AG10803 (cell line): ENCODE measurements around the gene CRYBB1.

ENCODE experiments used
- DNase-seq: peaks from one replicate; pipeline ENCODE4 v3.0.0; 2010; ENCODE audit warnings: low read depth
- H3K4me3 ChIP-seq: 2 replicates; pipeline ENCODE4 v1.5.1; 2011; ENCODE audit warnings: mild to moderate bottlenecking, low read length, control low read depth
- TF ChIP-seq, protein P1 (sequence below): conservative IDR thresholded peaks from 2 replicates; pipeline ENCODE4 v1.5.1; 2011; ENCODE audit warnings: mild to moderate bottlenecking, low read length, control low read depth, inconsistent platforms

Gene CRYBB1

DNA sequence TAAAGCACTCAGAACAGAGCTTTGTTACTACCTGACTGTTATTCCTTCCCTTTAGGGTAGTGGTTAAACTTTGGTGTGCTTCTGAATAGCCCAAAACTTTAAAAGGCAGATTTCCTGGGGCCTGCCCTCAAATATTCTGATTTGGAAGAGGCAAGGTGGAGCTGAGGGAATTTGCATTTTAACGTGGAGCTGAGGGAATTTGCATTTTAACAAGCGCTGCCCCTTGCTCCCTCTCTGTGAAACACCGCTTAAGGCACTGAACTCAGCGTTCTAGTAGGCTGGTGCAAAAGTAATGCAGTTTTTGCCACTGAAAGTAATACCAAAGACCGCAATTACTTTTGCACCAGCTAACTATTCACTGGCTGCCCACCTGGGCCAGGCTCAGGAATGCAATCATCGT is 62.9 kb downstream of the CRYBB1 start:
- TF ChIP-seq, protein P1, sequence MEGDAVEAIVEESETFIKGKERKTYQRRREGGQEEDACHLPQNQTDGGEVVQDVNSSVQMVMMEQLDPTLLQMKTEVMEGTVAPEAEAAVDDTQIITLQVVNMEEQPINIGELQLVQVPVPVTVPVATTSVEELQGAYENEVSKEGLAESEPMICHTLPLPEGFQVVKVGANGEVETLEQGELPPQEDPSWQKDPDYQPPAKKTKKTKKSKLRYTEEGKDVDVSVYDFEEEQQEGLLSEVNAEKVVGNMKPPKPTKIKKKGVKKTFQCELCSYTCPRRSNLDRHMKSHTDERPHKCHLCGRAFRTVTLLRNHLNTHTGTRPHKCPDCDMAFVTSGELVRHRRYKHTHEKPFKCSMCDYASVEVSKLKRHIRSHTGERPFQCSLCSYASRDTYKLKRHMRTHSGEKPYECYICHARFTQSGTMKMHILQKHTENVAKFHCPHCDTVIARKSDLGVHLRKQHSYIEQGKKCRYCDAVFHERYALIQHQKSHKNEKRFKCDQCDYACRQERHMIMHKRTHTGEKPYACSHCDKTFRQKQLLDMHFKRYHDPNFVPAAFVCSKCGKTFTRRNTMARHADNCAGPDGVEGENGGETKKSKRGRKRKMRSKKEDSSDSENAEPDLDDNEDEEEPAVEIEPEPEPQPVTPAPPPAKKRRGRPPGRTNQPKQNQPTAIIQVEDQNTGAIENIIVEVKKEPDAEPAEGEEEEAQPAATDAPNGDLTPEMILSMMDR, result no peak
- no peak for DNase-seq
- H3K4me3 ChIP-seq, result no peak overlapping the region

DNA sequence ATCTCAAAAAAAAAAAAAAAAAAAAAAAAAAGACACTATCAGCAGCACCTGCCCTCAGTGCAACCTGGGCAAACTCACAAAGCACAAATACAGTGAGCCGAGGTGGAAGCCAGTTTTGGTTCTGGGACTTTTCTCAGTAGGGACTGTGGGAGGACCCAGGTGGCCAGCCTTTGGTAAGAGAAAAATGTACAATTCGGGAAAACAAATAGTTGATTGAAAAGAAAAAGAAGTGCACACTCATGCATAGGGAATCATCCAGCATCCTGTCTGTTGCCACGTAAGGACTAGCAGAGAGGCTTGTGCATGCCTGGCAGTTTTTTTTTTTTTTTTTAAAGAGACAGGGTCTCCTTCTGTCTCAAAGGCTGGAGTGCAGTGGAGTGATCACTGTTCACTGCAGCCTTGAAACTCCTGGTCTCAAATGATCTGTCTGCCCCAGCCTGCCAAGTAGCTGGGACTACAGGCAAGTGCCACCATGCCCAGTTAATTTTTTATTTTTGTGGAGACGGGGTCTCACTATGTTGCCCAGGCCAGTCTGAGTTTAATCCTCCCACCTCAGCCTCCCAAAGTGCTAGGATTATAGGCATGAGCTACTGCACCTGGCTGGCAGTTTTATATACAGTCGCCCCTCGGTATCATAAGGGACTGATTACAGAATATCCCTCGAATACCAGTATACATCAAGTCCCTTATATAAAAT is 64.6 kb downstream of the CRYBB1 start:
- DNase-seq, result peak; percentile 92
- peak overlapping the region; percentile 29; the same call in 1 of the 2 replicates for H3K4me3 ChIP-seq
- TF ChIP-seq, protein P1, result no peak

DNA sequence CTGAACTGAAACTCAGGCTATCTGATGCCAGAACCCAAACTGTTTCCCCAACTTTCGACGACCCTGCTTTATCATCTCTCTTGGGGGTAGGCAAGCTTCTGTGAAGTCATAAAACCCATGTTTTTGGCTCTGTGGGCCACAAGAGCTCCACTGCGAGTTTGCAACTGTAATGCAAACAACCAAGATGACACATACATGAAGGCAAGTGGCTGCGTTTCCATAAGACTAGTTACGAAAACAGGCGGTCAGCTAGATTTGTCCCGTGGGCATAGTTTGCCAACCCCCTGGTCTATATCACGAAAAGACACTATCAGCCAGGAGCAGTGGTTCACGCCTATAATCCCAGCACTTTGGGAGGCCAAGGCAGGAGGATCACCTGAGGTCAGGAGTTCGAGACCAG is 65.4 kb downstream of the CRYBB1 start:
- no peak overlapping the region for H3K4me3 ChIP-seq
- TF ChIP-seq, protein P1, result no peak
- no peak for DNase-seq

DNA sequence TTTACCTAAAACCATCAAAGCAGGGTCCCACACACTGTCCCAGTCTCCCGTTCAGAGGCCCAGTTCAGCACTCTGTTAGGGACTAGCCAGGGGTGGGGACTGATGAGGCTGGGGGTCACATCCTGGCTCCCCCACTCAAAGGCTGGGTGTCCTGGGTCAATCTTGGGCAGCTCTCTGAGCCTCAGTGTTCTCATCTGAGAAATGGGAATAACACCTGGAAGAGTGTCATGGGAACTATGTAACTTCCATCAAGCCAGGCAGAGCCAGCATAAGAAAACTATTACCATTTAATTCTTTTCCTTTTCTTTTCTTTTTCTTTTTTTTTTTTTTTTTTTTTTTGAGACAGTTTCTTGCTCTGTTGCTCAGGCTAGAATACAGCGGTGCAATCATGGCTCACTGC is 66.3 kb downstream of the CRYBB1 start:
- TF ChIP-seq, protein P1, result no peak
- DNase-seq, result no peak
- no peak overlapping the region for H3K4me3 ChIP-seq

DNA sequence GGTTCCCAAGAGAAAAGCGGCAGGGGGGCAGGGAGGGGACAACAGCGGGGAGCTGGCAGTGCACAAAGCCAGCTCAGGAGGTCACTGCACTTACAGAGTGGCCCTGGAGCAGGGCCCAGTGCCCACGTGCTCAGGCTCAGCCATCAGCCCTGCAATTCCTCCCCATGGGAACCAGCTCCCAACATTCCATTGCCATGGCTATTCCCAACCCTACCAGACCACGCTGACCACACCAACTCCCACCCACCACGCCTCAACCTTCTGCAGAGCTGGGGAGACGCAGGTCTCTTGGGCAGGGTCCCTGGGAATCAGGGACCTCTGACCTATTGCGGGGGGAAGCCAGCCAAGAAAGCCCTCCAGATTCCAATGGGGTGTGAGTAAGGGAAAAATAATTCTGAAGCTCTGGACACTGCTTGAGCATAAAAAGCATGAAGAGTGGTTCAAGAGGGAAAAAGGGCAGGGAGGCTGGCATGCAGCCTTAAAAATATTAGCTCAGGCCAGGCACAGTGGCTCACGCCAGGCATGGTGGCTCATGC is 67.3 kb downstream of the CRYBB1 start:
- DNase-seq, result peak; percentile 95
- TF ChIP-seq, protein P1, result no peak
- no peak overlapping the region for H3K4me3 ChIP-seq

DNA sequence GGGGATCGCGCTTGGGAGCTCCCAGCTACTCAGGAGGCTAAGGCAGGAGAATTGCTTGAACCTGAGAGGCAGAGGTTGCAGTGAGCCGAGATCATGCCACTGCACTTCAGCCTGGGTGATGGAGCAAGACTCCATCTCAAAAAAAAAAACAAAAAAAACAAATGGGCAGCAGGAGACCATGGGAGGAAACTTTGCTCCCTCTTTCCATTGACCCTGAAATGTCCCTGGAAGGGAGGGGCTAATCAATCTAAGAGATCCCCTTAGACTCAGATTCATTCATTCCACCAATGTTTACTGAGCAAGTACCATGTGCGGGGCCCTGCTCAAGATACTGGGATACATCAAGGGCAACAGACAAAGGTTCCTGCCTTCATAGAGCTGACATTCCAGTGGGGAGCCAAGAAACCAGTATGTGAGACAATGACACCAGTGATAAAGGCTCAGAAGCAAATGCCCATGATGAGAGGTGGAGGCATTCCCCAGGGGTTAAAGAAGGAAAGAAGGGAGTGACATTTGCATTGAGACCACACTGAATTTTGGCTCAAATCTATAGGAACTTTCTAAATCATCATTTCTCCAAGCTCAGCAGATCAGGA is 67.8 kb downstream of the CRYBB1 start:
- H3K4me3 ChIP-seq, result no peak overlapping the region
- TF ChIP-seq, protein P1, result no peak
- DNase-seq, result no peak
